HTR-8/SVneo (cell line): Measurements from ENCODE around the gene CHRNE.
"Not testable (repeated sequence)": the region's sequence is repeated elsewhere in the genome, so short reads cannot be mapped to it uniquely, and the experiment has no call there.

ENCODE experiments used
- DNase-seq: peaks from one replicate; pipeline ENCODE4 v3.0.0; 2011; ENCODE audit warnings: low spot score, mixed read lengths; ENCODE audit not compliant: insufficient read length
- FAIRE-seq: peaks from 2 replicates; lab custom pipeline; 2011; peaks lifted over from hg19 to GRCh38; lab: Jason Lieb, UNC

CHRNE gene

DNA sequence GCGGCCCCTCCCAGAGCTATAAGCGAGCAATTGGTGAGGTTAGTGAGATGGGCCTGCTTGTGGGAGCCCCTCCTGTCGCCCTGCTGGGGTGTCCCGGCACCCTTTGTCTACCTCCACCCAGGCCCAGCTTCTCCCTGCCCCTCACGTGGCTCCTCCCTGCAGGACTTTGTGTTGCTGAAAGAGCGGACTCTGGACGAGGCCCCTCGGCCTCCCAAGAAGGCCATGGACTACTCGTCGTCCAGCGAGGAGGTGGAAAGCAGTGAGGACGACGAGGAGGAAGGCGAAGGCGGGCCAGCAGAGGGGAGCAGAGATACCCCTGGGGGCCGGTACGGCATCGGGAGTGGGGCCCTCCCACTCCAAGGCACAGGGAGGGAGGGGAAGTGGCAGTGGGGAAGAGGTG is 9.6 kb downstream of the CHRNE start:
- no peak for DNase-seq
- no peak for FAIRE-seq

DNA sequence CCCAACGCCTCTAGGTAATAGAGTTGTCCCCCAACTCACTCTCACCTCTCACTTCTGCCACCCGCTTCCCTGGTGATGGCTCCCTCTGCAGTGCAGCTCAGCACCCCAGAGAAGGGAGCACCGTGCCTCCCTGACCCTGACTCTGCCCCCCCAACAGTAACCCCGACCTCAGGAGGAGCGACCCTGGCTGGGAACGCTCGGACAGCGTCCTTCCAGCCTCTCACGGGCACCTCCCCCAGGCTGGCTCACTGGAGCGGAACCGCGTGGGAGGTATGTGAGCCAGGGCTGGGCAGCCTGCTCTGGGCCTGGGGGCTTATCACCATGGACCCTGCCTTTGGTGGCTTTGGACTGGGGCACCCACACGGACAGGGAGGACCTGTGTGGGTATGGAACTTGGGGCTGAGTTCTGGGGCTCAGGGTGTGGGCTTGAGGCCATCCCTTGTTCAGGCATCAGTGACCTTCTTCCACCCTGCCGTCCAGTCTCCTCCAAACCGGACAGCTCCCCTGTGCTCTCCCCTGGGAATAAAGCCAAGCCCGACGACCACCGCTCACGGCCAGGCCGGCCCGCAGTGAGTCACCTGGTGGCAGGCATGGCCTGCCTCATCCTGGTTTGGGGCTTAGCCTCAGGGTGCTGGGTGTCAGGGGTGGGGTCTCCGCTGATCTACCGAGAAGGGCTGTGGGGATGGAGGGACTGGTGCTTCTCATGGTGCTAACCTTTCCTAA is 10.2 kb downstream of the CHRNE start:
- DNase-seq = no peak
- no peak for FAIRE-seq

DNA sequence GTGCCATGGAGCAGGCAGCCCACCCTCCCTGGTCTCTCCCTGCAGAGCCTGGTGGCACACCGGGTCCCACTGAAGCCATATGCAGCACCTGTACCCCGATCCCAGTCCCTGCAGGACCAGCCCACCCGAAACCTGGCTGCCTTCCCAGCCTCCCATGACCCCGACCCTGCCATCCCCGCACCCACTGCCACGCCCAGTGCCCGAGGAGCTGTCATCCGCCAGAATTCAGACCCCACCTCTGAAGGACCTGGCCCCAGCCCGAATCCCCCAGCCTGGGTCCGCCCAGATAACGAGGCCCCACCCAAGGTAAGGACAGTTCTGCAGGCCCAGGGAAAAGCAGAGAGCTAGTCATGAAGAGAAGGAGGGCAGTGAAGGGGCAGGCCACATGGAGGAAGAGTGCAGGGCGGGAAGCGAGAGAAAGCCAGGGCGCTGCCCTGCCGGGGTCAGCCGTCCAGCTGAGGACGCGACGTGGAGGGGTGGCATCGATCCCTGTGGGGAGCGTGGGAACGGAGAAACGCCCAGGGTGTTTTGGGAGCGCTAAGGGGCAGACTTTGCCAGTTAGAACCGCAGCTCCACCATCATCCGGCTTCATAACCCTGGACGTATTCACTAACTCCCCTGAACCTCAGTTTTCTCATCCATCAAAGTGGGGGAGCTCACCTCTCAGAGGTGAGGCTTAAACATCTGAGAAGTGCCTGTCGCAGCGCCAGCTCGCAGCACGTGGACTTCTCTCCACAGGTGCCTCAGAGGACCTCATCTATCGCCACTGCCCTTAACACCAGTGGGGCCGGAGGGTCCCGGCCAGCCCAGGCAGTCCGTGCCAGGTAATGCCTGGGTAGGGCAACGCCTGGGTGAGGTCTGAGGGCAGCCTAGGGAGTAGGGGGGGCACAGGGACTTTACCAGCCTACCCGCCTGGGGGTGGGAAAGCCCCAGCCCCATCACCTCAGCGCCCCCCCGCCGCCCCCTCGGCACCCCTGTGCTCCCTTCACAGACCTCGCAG is 11.2 kb downstream of the CHRNE start:
- DNase-seq (no peak), FAIRE-seq (no peak)

DNA sequence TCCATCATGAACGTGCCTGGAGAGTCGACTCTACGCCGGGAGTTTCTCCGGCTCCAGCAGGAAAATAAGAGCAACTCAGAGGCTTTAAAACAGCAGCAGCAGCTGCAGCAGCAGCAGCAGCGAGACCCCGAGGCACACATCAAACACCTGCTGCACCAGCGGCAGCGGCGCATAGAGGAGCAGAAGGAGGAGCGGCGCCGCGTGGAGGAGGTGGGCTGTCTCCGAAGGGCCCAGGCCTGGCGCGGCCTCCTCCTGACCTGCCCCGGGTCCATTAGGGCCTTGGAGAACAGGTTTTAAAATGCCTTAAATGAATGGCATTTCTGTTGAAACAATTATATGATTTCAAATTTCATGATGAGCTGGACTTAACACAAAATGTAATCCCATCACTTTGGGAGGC is 15.3 kb downstream of the CHRNE start:
- no peak for FAIRE-seq
- no peak for DNase-seq

DNA sequence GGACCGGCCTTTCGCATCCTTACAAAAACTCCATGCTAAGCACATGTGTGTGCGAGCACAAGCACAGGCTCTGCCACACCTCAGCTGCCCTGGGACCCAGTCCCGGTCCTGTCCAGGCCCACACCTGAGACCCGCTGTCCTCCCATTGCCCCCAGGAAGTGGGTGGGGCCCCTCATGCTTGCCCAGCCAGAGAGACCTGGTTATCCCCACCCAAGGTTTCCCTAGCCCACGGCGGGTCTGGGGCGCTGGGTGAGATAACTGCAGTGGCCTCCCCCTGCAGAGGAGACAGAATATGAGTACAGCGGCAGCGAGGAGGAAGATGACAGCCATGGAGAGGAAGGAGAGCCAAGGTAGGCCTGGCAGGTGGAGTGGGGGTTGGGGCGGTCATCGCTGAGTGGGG is 16.1 kb downstream of the CHRNE start:
- DNase-seq = no peak
- no peak for FAIRE-seq

DNA sequence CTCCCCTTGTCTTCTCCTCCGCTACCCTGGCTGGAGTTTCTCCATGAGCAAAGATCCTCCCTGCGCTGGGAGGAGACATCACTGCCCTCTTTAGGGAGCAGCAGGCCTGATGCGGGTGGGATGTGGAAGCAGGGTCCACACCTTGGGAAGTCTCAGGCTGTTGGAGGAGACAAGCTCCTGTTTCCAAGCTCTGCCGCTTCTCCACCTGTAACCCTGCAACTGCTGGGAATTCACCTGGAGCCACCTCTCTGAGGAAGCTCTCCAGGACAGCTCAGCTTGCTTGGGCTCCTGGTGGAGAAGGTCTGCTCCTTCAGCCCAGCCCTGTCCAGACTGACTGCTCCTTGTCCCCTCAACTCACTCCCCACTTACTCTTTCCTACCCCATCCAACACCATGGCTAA is 18.4 kb downstream of the CHRNE start:
- FAIRE-seq (no peak), DNase-seq (no peak)

DNA sequence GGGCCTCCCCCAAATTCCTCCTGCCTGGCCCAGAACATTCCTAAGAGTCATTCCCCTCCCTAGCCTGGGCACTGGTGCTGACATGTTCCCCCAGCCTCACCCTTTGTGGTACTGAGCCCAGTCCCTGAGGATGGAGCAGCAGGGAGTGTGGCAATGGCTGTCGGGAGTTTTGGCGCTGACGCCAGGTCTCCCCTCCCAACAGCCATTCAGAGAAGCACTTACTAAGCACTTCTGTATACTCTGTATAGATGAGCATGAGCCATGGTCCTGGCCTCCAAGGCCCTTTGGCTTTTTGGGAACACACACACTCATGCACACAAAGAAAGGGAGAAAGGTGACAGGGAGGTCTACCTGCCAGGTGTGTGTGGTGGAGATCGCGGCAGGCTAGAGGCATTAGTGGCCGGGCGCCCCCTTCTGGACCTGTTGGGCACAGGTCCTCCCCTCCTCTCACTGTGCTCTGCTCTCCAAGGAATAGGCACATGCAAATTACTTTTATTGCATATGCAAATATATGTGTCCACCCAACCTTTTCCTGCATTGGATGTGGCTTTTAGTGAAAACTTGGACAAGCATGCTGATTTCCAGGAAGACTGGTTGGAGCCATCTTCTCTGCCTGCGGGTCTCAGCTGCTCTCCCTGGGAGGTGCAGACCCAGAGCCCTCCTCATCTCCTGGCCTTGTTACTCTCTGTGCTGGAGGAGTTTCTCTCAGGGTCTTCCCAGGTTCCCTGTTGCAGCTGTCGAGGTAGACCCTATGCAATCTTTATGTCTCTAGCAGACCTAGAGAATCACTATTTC is 20.9 kb downstream of the CHRNE start:
- FAIRE-seq = peak; percentile 16

DNA sequence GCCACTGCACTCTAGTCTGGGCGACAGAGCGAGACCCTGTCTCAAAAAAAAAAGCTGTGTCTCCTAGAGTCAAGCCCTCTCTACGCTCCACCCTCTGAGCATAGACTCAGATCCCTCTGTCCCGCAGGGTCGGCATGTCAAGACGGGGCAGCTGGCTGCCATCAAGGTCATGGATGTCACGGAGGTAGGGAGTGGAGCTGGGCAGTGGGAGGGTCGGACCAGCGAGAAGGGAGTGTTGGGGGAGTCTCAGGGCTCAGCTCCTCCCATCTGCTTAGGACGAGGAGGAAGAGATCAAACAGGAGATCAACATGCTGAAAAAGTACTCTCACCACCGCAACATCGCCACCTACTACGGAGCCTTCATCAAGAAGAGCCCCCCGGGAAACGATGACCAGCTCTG is 22.0 kb downstream of the CHRNE start:
- no peak for FAIRE-seq

More for the DNA sequence above, 20.9 kb downstream of the CHRNE start:
- peak; percentile 56 for DNase-seq

DNA sequence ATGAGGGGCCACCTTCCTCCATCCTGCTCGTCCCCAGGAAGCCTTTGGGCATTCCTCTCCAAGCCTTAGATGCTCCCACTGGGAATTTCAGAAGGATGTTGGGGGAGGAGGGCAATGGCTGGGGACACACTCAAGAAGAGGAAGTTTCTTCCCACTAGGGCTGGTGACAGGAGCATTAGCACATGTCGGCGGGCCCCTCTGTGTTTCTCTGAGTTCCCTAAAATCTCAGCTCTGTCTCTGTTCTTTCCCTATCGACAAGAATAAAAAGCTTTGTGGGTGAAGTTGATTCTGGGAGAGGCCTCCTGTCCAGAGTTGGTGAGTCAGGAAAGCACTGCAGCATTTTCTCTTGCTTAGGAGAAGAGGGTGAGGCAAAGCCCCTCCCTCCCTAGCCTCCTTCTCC is 23.3 kb downstream of the CHRNE start:
- FAIRE-seq (no peak), DNase-seq (no peak)

More for the DNA sequence above, 22.0 kb downstream of the CHRNE start:
- no peak for DNase-seq

DNA sequence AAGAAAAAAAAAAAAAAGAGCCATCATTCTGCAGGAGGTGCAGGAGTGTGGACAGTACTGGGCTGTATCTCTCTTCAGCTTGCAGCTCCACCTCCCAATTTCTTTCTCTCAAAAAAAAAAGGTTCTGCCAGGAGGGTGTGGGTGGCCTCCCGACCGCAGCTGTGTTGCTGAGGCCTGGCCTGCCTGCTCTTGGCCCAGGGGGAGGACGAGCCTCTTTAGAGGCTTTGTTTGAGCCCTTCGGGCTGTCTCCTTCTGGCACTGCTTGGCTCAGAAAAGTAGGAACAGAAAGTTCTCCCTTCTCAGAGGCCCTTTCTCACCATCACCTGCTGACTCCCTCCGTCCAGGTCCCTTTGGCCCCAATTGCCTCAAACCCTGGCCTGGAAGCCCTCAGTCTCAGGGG is 25.8 kb downstream of the CHRNE start:
- FAIRE-seq (no peak), DNase-seq (no peak)

DNA sequence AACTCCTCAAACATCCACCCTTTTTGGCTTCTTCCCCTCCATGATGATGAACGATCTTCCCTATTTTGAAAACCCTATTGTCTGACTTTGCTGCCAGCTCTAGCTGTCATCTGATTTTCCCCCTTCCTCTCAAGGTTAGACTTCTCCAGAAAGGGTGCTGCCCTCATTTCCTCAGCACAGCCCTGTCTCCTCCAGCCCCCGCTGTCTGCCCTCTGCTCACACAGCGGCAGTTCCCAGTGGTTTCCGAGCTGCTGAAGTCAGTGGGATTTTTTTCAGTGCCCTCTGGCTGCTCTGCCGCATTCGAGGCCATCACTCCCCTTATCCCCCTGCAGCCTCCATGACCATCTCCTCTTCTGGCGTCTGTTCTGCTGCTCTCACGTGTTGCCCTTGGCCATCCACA is 30.1 kb downstream of the CHRNE start:
- no peak for FAIRE-seq

DNA sequence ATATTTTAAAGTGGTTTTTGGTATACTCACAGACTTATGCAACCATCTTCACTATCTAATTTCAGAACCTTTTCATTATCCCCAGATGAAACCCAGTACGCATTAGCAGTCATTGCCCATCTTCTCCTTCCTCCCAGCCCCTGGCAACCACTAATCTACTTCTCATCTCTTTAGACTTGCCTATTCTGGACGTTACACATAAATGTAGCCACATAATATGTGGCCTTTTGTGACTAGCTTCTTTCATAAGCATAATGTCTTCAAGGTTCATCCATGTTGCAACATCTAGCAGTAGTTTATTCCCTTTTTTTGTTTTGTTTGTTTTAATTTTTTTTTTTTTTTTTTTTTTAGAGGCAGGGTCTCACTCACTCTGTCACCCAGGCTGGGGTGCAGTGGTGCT is 32.0 kb downstream of the CHRNE start:
- FAIRE-seq (no peak), DNase-seq (no peak)

More for the DNA sequence above, 30.1 kb downstream of the CHRNE start:
- no peak for DNase-seq

DNA sequence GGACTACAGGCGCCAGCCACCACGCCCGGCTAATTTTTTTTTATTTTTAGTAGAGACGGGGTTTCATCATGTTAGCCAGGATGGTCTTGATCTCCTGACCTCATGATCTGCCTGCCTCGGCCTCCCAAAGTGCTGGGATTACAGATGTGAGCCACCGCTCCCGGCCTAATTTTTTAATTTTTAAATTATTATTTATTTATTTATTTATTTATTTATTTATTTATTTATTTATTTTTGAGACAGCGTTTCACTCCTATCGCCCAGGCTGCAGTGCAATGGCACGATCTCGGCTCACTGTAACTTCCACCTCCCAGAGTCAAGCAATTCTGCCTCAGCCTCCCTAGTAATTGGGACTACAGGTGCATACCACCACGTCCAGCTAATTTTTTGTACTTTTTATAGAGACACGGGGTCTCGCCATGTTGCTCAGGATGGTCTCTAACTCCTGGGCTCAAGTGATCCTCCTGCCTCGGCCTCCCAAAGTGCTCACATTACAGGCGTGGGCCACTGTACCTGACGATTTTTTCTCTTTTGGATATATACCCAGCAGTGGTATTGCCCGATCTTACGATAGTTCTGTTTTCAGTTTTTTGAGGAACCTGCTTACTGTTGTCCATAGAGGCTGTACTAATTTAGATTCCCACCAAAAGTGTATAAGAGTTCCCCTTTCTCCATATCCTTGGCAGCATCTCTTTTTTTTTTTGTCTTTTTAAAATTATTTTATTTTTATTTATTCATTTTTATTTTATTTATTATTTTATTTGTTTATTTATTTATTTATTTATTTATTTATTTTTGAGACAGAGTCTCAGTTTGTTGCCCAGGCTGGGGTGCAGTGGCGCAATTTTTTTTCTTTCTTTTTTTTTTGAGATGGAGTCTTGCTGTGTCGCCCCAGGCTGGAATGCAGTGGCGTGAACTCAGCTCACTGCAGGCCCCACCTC is 33.6 kb downstream of the CHRNE start:
- FAIRE-seq, DNase-seq: not testable (repeated sequence)

DNA sequence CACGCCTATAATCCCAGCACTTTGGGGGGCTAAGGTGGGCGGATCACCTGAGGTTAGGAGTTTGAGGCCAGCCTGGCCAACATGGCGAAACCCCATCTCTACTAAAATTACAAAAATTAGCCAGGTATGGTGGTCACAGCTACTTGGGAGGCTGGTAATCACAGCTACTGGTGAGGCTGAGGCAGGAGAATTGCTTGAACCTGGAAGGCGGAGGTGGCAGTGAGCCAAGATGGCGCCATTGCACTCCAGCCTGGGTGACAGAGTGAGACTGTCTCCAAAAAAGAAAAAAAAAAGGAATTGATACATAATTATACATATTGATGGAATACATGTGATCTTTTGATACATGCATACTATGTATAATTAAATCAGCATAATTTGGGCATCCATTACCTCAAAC is 35.4 kb downstream of the CHRNE start:
- not testable (repeated sequence) for DNase-seq, FAIRE-seq

DNA sequence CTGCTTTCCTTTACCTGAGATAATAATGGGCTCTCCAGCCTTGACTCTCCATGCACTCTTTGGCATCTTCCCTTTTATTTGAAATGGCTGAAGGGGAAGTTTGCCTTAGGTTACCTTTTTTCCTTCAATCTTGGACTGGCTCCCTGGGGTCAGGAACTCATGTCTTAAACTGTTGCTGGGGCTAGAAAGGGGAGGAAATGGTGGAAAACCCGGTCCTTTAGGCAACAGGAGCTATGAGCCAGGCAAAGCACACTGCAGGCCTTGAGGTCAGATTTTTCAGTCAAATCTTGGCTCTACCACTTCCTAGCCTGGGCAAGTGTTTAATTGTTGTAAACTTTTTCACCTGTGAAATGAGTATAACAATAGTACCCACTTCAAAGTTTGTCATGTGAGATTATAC is 39.6 kb downstream of the CHRNE start:
- FAIRE-seq = no peak
- DNase-seq = no peak

DNA sequence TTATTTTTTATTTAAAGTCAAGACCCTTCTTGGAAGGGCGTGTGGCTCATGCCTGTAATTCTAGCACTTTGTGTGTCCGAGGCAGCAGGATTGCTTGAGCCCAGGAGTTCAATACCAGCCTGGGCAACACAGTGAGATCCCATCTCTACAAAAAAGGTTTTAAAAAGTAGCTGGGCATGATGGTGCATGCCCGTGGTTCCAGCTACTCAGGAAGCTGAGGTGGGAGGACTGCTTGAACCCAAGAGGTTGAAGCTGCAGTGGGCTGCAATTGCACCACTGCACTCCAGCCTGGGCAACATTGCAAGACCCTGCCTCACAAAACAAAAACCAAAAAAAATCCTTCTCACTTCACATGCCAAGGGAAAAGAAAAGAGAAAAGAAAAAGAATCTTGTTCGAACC is 40.2 kb downstream of the CHRNE start:
- no peak for DNase-seq
- no peak for FAIRE-seq

DNA sequence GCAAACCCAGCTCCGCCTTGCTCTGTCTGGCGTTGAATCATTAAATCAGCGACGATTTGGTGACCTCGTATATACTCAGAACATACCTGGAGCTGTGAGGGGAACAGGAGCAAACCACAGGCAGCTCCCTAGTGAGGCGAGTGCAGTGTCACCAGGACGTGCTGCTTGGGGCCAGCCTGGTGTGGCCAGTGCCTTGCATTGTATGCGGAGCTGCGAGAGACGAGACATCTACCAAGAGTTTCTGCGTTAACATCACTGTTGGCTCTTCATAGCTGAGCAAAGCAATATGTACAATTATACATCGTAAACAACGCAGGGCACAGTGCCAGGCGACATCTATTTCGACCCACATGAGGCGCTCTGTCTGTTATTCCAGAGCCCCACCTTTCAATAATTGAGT is 41.8 kb downstream of the CHRNE start:
- DNase-seq = no peak
- no peak for FAIRE-seq

DNA sequence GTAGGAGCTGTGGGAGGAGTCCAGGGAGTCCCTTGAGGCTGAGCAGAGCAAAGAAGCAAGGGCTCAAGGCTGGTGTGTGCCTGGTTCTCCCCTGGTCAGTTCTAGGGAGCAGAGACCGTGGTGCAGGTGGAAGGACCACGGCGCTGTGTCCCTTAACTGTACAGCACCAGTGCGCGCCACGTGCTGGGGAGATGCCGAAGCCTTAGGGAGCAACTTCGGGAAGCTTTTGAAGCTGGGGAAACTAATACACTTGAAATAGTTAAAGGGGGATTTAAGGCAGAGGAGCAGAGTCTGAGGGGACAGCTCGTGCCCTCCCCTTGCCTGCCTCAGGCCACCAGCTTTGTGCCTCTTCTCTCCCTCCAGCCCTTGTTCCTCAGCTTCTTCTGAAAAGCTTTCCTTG is 42.2 kb downstream of the CHRNE start:
- no peak for DNase-seq
- no peak for FAIRE-seq

DNA sequence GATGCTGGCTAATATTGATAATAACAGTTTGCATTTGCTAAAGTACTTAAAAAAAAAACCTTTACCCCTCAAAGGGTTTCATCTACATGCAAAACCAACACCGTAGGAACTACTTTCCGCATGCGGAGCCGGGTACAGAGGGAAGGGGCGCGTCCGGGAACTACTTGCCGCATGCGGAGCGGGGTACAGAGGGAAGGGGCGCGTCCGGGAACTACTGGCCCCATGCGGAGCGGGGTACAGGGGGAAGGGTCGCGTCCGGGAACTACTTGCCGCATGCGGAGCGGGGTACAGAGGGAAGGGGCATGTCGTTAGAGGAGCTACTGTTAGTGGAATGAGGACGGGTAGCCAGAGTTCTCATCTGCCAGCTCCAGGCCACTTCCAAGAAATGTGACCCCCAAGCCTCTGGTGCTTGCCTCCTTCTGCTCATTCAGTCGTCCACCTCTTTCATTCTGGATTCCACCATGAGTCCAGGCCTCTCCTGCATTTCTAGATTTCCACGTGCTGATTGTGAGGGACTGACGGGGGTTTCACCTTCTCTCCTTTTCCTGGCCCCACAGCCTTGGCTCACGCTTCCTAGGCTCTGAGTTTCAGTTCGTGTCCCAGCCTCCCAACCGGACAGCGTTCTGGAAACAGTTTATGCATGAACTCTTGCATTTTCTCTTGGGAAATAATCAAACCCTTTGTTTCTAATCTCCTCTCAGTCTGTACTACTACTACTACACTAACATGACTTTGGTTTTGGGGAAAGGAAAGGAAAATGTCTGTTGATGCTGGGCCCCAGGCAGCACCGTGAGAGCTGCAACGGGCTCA is 42.9 kb downstream of the CHRNE start:
- no peak for FAIRE-seq
- DNase-seq = no peak
